Coronary artery (tissue), 2 donors: ENCODE measurements around the gene FAM187B.

Experiments
- DNase-seq: peaks from one replicate; pipeline ENCODE4 v3.0.0-alpha.2; 2017; ENCODE audit warnings: low spot score
- H3K27ac ChIP-seq, 2 donors: fragments of 200-600 bp; sonication (generic); one replicate each; pipeline ENCODE4 v1.5.1; 2016 to 2019
- H3K4me3 ChIP-seq: fragments of 200-600 bp; sonication (generic); 2 replicates; pipeline ENCODE4 v1.5.1; 2016; ENCODE audit warnings: mild to moderate bottlenecking, moderate library complexity
- TF ChIP-seq, protein P1 (sequence below): fragments of 200-600 bp; sonication (generic); IDR thresholded peaks from one replicate; pipeline ENCODE4 v1.5.1; 2019; ENCODE audit warnings: antibody characterized with exemption

FAM187B gene

DNA sequence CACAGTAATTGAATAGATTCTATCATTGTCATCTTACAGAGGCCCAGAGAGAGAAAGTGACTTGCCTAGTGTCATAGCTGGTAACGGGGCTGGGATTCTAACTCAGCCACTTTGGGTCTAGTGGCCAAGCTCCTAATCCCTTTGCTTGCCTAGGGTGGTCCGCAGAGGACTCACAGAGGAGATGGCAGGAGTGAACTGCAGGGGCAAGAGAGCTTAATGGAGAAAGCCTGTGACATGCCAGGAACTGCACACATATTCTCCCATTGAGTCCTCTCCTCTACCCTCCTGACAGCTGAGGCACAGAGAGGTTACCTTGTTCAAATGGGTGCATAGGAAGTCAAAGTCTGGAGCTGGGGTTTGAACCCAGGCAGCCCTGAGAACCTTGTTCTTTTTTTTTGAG is 22.9 kb upstream of the FAM187B start:
- TF ChIP-seq, protein P1, sequence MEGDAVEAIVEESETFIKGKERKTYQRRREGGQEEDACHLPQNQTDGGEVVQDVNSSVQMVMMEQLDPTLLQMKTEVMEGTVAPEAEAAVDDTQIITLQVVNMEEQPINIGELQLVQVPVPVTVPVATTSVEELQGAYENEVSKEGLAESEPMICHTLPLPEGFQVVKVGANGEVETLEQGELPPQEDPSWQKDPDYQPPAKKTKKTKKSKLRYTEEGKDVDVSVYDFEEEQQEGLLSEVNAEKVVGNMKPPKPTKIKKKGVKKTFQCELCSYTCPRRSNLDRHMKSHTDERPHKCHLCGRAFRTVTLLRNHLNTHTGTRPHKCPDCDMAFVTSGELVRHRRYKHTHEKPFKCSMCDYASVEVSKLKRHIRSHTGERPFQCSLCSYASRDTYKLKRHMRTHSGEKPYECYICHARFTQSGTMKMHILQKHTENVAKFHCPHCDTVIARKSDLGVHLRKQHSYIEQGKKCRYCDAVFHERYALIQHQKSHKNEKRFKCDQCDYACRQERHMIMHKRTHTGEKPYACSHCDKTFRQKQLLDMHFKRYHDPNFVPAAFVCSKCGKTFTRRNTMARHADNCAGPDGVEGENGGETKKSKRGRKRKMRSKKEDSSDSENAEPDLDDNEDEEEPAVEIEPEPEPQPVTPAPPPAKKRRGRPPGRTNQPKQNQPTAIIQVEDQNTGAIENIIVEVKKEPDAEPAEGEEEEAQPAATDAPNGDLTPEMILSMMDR: no peak
- Histone ChIP-seq H3K27ac (no peak overlapping the region), H3K4me3 (no peak overlapping the region)
- DNase-seq: no peak

DNA sequence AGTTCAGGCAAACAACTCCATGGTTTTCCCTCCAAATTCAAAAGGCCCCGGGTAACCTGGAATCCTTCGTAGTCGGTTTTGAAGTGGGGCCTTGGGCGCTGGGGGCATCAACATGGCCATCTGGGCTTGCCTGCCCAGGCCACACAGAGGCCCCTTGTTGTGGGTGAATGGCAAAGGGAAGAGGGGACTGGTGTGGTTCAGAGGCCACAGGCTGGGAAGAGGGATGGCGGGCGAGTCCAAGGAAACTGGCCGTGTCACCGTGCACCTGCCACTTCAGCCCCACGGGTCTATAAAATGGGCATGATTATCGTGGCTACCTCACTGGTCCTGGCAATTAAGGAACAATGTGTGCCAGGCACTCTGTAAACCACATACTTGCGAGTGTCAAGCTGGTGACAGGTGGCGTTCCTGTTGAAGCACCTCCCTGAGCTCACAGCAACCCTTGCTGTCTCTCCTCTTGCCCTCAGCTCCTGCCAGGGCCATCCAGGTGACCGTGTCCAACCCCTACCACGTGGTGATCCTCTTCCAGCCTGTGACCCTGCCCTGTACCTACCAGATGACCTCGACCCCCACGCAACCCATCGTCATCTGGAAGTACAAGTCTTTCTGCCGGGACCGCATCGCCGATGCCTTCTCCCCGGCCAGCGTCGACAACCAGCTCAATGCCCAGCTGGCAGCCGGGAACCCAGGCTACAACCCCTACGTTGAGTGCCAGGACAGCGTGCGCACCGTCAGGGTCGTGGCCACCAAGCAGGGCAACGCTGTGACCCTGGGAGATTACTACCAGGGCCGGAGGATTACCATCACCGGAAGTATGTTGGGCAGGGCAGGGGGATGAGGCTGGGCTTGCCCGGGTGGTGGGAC is 21.5 kb upstream of the FAM187B start:
- H3K4me3 ChIP-seq: peak overlapping the region; percentile 74
- TF ChIP-seq, protein P1: no peak
- DNase-seq: no peak
- no peak overlapping the region for H3K27ac ChIP-seq

DNA sequence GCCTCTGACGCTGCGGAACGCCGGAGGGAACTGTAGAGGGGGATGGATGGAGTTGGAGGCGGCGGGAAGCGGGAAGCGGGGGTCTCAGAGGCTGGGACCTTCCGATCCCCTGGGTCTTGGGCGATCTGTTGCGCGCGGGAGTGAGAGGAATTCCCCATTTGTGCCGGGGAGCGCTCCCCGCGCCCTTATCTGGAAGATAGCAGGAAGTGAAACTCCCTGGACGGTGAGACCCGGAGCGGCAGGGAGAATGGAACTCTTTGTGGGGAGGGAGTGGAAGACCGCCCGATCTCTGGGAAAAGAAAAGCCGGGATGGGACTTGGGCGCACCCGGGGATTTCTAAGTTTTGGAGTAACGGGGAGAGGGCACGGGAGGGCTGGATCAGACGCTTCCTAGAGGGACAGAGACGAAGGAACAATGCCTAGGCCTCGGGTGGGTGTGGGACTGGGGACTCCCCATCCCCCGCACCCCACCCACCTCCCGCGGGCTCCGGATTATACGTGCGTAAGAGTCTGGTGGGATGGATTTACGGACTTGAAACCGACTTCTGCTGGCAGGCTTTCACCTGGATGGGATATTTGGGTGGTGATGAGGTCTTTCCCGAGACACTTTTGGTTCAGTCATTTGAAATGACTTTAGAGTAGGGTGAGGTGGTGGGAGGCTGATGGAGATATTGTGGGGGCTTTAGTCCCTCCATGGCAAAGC is 20.8 kb upstream of the FAM187B start:
- no peak for DNase-seq
- peak overlapping the region in 1 of 2 donors; percentile 70 for H3K27ac ChIP-seq
- TF ChIP-seq, protein P1: no peak
- H3K4me3 ChIP-seq: peak overlapping the region; percentile 74

DNA sequence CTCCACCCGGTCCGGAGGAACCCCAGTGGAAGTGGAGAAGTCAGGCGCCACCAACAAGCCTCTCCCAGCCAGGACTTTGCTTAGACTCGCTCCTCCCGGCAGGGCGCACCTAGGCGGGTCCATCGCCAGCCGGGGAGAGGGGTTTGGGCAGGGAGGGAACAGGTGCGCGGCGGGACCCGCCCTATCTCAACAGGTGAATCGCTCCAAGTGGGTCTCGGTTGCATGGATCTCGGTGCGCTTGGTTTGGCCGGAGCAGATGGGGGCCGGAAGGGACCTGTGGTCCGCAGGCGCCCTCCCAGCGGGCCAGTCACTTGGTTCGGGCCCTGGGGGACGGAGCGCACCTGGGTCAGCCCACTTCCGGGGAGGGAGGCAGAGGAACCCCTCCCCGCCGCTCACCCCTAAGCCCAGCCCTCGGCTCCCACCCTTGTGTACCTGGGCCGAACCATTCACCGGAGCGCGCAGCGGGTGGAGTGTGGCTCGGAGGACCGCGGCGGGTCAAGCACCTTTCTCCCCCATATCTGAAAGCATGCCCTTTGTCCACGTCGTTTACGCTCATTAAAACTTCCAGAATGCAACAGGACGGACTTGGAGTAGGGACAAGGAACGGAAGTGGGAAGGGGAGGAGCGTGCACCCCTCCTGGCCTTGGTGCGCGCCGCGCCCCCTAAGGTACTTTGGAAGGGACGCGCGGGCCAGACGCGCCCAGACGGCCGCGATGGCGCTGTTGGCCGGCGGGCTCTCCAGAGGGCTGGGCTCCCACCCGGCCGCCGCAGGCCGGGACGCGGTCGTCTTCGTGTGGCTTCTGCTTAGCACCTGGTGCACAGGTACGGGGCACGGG is 20.0 kb upstream of the FAM187B start, which contains the start of gene LSR:
LSR (plus strand) TSS at position 693 of the 836 bp plus-strand sequence; CDS start at position 714, 21 bp downstream.
- DNase-seq: no peak
- TF ChIP-seq, protein P1: no peak
- H3K27ac ChIP-seq: peak within 1 kb of the TSS in 1 of 2 donors; percentile 70
- peak within 1 kb of the TSS; percentile 74 for H3K4me3 ChIP-seq

DNA sequence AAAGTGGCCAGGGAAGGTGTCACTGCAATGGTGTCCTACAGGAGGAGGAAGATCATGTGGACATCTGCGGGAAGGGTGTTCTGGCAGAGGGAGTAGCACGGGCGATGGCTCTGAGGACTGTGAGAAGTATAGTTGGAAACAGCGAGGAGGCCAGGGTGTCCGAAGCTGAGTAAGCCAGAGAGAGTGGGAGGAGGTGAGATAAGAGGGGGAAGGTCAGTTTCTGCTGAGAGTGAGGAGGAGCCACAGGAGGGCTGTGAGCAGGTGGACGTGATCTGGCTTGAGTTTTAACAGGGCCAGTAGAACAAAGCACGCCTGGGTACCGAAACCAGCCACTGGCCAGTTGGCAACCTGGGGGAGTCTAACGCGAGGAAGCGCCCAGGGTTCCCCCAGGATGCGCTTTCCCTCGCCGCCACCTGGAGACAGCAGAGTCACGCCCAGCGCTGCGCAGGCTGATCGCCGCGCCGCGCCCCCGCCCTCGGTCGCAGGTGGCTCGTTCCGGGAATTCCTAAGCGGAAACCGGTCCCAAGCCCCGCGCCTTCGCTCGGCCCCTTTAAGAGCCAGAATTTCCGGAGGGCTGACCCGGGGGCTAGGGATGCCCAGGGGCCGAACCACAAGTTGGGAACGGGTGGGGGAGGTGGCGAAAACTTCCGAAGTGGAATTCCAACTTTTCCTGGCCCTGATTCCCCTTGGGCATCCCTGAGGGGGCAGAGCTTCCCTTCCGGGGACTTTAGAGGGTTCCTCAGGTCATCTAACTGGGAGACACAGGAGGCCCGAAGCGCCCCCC is 19.2 kb upstream of the FAM187B start:
- H3K27ac ChIP-seq: peak overlapping the region in 1 of 2 donors; percentile 70

More for the DNA sequence above, 19.2 kb upstream of the FAM187B start:
- TF ChIP-seq, protein P1: no peak
- no peak for DNase-seq
- H3K4me3 ChIP-seq: peak overlapping the region; percentile 74
